K562 (cell line): Measurements from ENCODE around the gene METTL8. TPM values are rescaled to one million over a fixed set of nuclear protein-coding genes. Genes with fewer than 3 reads are reported as not detected.

Experiments used
- ADNP ChIP-seq: fragments of 200-800 bp; sonication (Bioruptor generic); IDR thresholded peaks from 2 replicates; pipeline ENCODE4 v1.6.1; 2016; ENCODE audit warnings: missing genetic modification characterization, missing compliant biosample characterization
- CHCHD3 ChIP-seq: fragments of 250-450 bp; sonication (Bioruptor Pico); IDR thresholded peaks from 2 replicates; pipeline ENCODE4 v2.1.2; 2022; ENCODE audit warnings: mild to moderate bottlenecking
- EGR1 ChIP-seq: fragments of 450-650 bp; conservative IDR thresholded peaks from 2 replicates; pipeline ENCODE4 v1.6.1; 2017; ENCODE audit warnings: mild to moderate bottlenecking
- GATAD2B ChIP-seq: fragments of 450-650 bp; IDR thresholded peaks from 2 replicates; pipeline ENCODE4 v1.6.1; 2017; ENCODE audit warnings: mild to moderate bottlenecking, borderline replicate concordance
- SMC3 ChIP-seq: conservative IDR thresholded peaks from 2 replicates; pipeline ENCODE4 v1.6.1; 2011; ENCODE audit warnings: low read depth, low read length, improper control_type of control experiment; ENCODE audit not compliant: insufficient read depth
- TEAD1 ChIP-seq, 2 experiments: fragments of 450-650 bp in 1 of 2; sonication (generic) in 1 of 2; formaldehyde crosslinking; IDR thresholded peaks; 2 replicates each; pipeline versions ENCODE4 v1.4.0 to v1.8.0; 2020 to 2022; ENCODE audit warnings: mild to moderate bottlenecking in 2 of 2, missing genetic modification reagents in 1 of 2
- ZBED1 ChIP-seq: IDR thresholded peaks from 2 replicates; pipeline ENCODE4 v1.6.1; 2014
- polyA plus RNA-seq, 8 experiments: library from polyadenylated mRNA; depleted of rRNA in 4 of 8; stranded (reverse) in 5 of 8; unstranded in 3 of 8; fragments of >200 nt; fragmentation: Nextera tagmentation in 2 of 8; fragmentation: Illumina TruSeq in 1 of 8; extraction: Ambion mirVana in 2 of 8; extraction: Trizol in 1 of 8; gene quantifications; 2 replicates each; pipeline versions ENCODE4 v1.2.1 to v1.2.3, GENCODE V29; 2011 to 2014; ENCODE audit warnings: inconsistent platforms in 1 of 8, missing spikeins in 1 of 8
- total RNA-seq, 7 experiments: library from RNA; depleted of rRNA in 6 of 7; stranded (reverse); fragments of >200 nt in 6 of 7; fragmentation: Illumina TruSeq in 2 of 7; extraction: Trizol in 2 of 7; gene quantifications; 2 replicates each; pipeline versions ENCODE4 v1.2.1 to v1.2.3, GENCODE V29; 2011 to 2021; ENCODE audit warnings: low replicate concordance in 1 of 7
- TF ChIP-seq, protein P1 (sequence below): sonication (generic); formaldehyde crosslinking; IDR thresholded peaks from 2 replicates; pipeline ENCODE4 v1.8.0; 2023; ENCODE audit warnings: mild to moderate bottlenecking, missing genetic modification reagents
- TF ChIP-seq, protein P2 (sequence below): IDR thresholded peaks from 2 replicates; pipeline ENCODE4 v1.6.1; 2014; ENCODE audit warnings: antibody characterized with exemption

The METTL8 gene
- total and polyA plus RNA-seq, 9 of the 15 experiments (the other 6 are each of a cell fraction or from before 2014, with no cell fraction given), result 12.9 to 52.6 (median 33.7) TPM

DNA sequence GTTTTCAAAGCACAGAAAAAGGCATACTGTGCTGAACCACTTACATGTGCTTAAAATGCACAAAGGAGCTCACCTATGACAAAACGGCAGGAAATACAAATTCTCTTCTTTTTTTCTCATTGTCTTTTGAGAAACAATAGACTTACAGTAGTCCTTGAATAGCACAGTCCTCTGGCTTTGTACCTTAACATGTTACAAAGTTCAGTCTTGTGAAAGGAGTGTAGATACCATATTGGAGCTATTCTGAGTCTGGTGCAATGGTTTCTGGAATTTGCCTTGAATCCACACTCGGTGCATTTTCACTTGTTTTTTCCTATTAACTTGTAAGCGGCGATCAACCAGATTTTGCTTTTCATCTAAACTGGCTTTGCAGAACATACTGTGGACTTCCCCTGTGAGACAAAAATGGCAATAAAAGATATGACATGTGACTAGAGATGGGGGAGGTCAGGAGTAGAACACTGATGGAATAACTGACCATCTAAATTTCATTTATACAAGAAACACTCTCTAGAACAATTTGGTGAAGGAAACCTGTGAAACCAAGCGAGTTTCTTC lies 109.7 kb downstream of the METTL8 start (continued):
- TF ChIP-seq, protein P1, sequence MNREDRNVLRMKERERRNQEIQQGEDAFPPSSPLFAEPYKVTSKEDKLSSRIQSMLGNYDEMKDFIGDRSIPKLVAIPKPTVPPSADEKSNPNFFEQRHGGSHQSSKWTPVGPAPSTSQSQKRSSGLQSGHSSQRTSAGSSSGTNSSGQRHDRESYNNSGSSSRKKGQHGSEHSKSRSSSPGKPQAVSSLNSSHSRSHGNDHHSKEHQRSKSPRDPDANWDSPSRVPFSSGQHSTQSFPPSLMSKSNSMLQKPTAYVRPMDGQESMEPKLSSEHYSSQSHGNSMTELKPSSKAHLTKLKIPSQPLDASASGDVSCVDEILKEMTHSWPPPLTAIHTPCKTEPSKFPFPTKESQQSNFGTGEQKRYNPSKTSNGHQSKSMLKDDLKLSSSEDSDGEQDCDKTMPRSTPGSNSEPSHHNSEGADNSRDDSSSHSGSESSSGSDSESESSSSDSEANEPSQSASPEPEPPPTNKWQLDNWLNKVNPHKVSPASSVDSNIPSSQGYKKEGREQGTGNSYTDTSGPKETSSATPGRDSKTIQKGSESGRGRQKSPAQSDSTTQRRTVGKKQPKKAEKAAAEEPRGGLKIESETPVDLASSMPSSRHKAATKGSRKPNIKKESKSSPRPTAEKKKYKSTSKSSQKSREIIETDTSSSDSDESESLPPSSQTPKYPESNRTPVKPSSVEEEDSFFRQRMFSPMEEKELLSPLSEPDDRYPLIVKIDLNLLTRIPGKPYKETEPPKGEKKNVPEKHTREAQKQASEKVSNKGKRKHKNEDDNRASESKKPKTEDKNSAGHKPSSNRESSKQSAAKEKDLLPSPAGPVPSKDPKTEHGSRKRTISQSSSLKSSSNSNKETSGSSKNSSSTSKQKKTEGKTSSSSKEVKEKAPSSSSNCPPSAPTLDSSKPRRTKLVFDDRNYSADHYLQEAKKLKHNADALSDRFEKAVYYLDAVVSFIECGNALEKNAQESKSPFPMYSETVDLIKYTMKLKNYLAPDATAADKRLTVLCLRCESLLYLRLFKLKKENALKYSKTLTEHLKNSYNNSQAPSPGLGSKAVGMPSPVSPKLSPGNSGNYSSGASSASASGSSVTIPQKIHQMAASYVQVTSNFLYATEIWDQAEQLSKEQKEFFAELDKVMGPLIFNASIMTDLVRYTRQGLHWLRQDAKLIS (CRISPR knock-in tag), result no peak
- TF ChIP-seq, protein P2, sequence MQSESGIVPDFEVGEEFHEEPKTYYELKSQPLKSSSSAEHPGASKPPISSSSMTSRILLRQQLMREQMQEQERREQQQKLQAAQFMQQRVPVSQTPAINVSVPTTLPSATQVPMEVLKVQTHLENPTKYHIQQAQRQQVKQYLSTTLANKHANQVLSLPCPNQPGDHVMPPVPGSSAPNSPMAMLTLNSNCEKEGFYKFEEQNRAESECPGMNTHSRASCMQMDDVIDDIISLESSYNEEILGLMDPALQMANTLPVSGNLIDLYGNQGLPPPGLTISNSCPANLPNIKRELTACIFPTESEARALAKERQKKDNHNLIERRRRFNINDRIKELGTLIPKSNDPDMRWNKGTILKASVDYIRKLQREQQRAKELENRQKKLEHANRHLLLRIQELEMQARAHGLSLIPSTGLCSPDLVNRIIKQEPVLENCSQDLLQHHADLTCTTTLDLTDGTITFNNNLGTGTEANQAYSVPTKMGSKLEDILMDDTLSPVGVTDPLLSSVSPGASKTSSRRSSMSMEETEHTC, result no peak
- TF ChIP-seq GATAD2B (no peak), SMC3 (no peak), TEAD1 (CRISPR knock-in tag; IDR thresholded peaks at IDR 0.05) (no peak), EGR1 (no peak), ADNP (tag) (no peak), ZBED1 (no peak), CHCHD3 (CRISPR knock-in tag) (no peak)
- TF ChIP-seq, all 486 proteins: peak for 0
